Lung (tissue), 12 donors: ENCODE measurements around the gene CCDC6. TPM values are rescaled to one million over a fixed set of nuclear protein-coding genes. Genes with fewer than 3 reads are reported as not detected.

Experiments used
- ATAC-seq: fragments of 200-7000 bp; cut with Tn5 transposase; one replicate; pipeline ENCODE4 v1.9.1; 2020; ENCODE audit warnings: moderate number of reproducible peaks; ENCODE audit not compliant: insufficient read depth, low FRiP score
- DNase-seq, 3 donors: peaks; one replicate each; pipeline ENCODE4 v3.0.0-alpha.2; 2013 to 2017
- H3K27ac ChIP-seq, 2 donors: one replicate each; pipeline ENCODE4 v1.5.1; 2013; ENCODE audit warnings: mild to moderate bottlenecking in 2 of 2, moderate library complexity in 2 of 2, control low read depth in 1 of 2, inconsistent platforms in 1 of 2, low read depth in 1 of 2, low read length in 1 of 2
- H3K27me3 ChIP-seq, 3 donors: one replicate each; pipeline ENCODE4 v1.5.1; 2013; ENCODE audit warnings: low read length in 2 of 3; ENCODE audit not compliant: control insufficient read depth in 3 of 3, insufficient read depth in 3 of 3
- H3K36me3 ChIP-seq, 4 donors: one replicate each; pipeline ENCODE4 v1.5.1; 2013; ENCODE audit warnings: low read length in 4 of 4, mild to moderate bottlenecking in 1 of 4, moderate library complexity in 1 of 4; ENCODE audit not compliant: control insufficient read depth in 4 of 4, insufficient read depth in 4 of 4
- H3K4me1 ChIP-seq, 5 donors: one replicate each; pipeline ENCODE4 v1.5.1; 2013; ENCODE audit warnings: low read length in 5 of 5, mild to moderate bottlenecking in 2 of 5, moderate library complexity in 1 of 5; ENCODE audit not compliant: control insufficient read depth in 5 of 5, insufficient read depth in 5 of 5
- H3K4me3 ChIP-seq: one replicate; pipeline ENCODE4 v1.5.1; 2013; ENCODE audit warnings: mild to moderate bottlenecking, control low read depth, moderate library complexity
- H3K9ac ChIP-seq, 2 donors: one replicate each; pipeline ENCODE4 v1.5.1; 2013; ENCODE audit warnings: low read length in 2 of 2, control low read depth in 1 of 2; ENCODE audit not compliant: insufficient read depth in 1 of 2
- H3K9me3 ChIP-seq, 4 donors: one replicate each; pipeline ENCODE4 v1.5.1; 2013; ENCODE audit warnings: low read length in 3 of 4, mild to moderate bottlenecking in 1 of 4, moderate library complexity in 1 of 4; ENCODE audit not compliant: control insufficient read depth in 4 of 4, insufficient read depth in 3 of 4
- WGBS, 2 donors: extraction: QIAGEN DNeasy Blood & Tissue Kit; methylation state at CpG; one replicate each; pipeline ENCODE4 v1.1.7; 2013; 5-methylcytosine and 5-hydroxymethylcytosine counted together
- polyA plus RNA-seq, 2 donors: library from polyadenylated mRNA; stranded (reverse); fragments of 200-250 nt; gene quantifications; one replicate each; pipeline ENCODE4 v1.2.1, GENCODE V29; 2013
- total RNA-seq, 2 donors: library from RNA; depleted of rRNA in 1 of 2; stranded (reverse); fragments of >200 nt in 1 of 2; gene quantifications; one replicate each; pipeline ENCODE4 v1.2.1, GENCODE V29; 2014 to 2021
- TF ChIP-seq, protein P1 (sequence below): IDR thresholded peaks from 2 replicates; pipeline ENCODE4 v1.5.1; 2012; ENCODE audit warnings: mild to moderate bottlenecking; ENCODE audit errors: control extremely low read depth, extremely low read depth
- donor health status: control.
- donor health status: control.
- donor health status: Bipolar disorder and iron deficiency.
- donor health status: healthy.
- donor health status: DM: yes; HTN: yes; CAD: no.

Gene CCDC6
- total and polyA plus RNA-seq, 4 donors: 13.2 to 77.2 (median 28.1) TPM

DNA sequence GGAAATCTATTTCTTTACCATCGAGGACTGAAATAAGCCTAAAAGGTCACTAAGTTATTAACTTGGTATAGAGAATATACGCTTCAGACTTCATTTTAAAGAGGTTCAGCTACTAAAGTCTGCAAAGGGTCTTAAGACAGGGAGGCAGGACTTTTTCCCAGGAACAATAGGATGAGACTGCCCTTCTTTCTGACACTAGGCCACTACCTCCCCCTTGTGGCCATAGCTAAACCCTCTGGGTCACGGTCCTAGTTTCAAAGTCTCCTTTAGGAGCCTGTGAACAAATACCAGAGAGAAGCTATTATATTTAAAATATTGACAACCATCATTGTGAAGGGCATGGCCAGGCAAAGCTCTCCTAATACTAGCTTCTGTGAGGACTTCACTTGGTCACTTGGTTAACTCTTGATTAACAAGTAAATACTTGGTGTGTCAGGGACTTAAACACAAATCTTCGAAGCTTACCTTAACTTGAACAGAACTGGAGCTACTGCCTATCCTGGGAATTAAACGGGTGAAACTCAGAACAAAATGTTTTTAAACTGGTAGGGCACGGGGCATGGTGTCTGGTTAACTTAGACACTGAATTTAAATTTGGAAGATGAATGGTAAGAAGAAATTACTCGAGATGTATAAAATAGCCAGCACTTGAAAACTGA lies 75.6 kb downstream of the CCDC6 start:
- Histone ChIP-seq H3K27ac (no peak overlapping the region), H3K4me1 (peaks cover 0 to 5% (median 0%) of the 10 kb centered on the region in 5 donors), H3K27me3 (no peaks in the 10 kb centered on the region), H3K4me3 (no peak overlapping the region), H3K36me3 (peaks cover 4 to 10% (median 6%) of the 10 kb centered on the region in 4 donors), H3K9ac (no peak overlapping the region), H3K9me3 (no peaks in the 10 kb centered on the region)
- 78 to 81% methylated on average over 7 of the region's 7 CpGs for WGBS, 2 donors
- DNase-seq (peak; percentile 41 to 62 (median 53)), ATAC-seq (no peak)
- TF ChIP-seq, protein P1, sequence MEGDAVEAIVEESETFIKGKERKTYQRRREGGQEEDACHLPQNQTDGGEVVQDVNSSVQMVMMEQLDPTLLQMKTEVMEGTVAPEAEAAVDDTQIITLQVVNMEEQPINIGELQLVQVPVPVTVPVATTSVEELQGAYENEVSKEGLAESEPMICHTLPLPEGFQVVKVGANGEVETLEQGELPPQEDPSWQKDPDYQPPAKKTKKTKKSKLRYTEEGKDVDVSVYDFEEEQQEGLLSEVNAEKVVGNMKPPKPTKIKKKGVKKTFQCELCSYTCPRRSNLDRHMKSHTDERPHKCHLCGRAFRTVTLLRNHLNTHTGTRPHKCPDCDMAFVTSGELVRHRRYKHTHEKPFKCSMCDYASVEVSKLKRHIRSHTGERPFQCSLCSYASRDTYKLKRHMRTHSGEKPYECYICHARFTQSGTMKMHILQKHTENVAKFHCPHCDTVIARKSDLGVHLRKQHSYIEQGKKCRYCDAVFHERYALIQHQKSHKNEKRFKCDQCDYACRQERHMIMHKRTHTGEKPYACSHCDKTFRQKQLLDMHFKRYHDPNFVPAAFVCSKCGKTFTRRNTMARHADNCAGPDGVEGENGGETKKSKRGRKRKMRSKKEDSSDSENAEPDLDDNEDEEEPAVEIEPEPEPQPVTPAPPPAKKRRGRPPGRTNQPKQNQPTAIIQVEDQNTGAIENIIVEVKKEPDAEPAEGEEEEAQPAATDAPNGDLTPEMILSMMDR: peak; percentile 26

DNA sequence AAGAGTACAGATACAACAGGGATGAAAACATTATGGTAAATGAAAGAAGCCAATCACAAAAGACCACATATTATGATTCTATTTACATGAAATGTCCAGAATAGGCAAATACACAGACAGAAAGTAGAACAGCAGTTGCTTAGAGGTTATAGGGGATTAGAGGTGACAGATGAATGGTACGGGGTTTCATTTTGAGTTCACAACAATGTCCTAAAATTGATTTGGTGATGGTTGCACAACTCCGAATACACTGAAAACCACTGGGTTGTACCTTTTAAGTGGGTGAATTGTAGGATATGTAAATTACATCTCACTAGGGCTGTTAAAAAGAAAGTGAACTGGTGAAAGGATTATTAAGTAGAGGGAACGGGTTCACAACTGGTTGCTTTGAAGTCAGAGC lies 76.8 kb downstream of the CCDC6 start:
- no peak for ATAC-seq
- 81 to 87% methylated on average over 3 of the region's 3 CpGs for WGBS, 2 donors

DNA sequence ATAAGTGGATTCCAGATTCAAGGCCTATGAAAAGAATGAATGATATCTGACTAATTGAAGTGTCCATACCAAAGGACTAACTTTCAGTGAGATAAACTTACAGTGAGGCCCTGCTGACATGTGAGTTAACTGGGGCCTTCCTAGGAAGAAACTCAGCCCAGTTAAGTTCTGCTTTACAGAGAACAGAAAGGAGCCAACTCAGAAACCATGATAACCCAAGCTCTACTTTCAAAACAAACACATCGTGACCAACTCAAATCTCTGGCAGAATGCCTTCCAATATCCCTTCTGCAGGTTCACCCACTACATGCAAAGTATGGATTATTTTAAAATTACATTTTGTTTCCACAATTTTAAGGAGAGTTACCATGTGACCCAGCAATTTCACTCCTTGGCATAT lies 77.3 kb downstream of the CCDC6 start:
- TF ChIP-seq, protein P1: no peak
- no peak for ATAC-seq
- 46 to 47% methylated on average over 1 of the region's 1 CpG for WGBS, 2 donors

More for the DNA sequence above, 76.8 kb downstream of the CCDC6 start:
- H3K4me3 ChIP-seq: no peak overlapping the region
- TF ChIP-seq, protein P1: no peak
- no peak overlapping the region for H3K9ac ChIP-seq
- H3K36me3 ChIP-seq: peaks cover 4 to 10% (median 6%) of the 10 kb centered on the region in 4 donors
- H3K27ac ChIP-seq: no peak overlapping the region
- no peak for DNase-seq
- H3K9me3 ChIP-seq: no peaks in the 10 kb centered on the region
- H3K4me1 ChIP-seq: peaks cover 0 to 3% (median 0%) of the 10 kb centered on the region in 5 donors
- H3K27me3 ChIP-seq: no peaks in the 10 kb centered on the region

More for the DNA sequence above, 77.3 kb downstream of the CCDC6 start:
- Histone ChIP-seq H3K27ac (no peak overlapping the region), H3K4me3 (no peak overlapping the region), H3K9ac (no peak overlapping the region), H3K4me1 (peaks cover 0 to 2% (median 0%) of the 10 kb centered on the region in 5 donors), H3K27me3 (no peaks in the 10 kb centered on the region), H3K36me3 (peaks cover 4 to 10% (median 6%) of the 10 kb centered on the region in 4 donors), H3K9me3 (no peaks in the 10 kb centered on the region)
- no peak for DNase-seq
